GM19463 (cell line): ENCODE measurements around the gene PRG2.

ENCODE experiments used
- ATAC-seq: cut with Tn5 transposase; IDR thresholded peaks from one replicate; pipeline ENCODE4 v1.9.1; 2021; ENCODE audit warnings: mild to moderate bottlenecking, moderate library complexity; ENCODE audit not compliant: unreplicated experiment

The PRG2 gene, protein sequence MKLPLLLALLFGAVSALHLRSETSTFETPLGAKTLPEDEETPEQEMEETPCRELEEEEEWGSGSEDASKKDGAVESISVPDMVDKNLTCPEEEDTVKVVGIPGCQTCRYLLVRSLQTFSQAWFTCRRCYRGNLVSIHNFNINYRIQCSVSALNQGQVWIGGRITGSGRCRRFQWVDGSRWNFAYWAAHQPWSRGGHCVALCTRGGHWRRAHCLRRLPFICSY

GRCh38 chr11:57390535-57390934 is at the start of gene PRG2:
PRG2 (minus strand) TSS chr11:57390650; CDS start chr11:57389944, 706 bp downstream.
- no peak for ATAC-seq

GRCh38 chr11:57439786-57440185 is 49.3 kb upstream of the PRG2 start:
- no peak for ATAC-seq

GRCh38 chr11:57438345-57439285 is 48.2 kb upstream of the PRG2 start:
- ATAC-seq: no peak

GRCh38 chr11:57436031-57436430 is 45.6 kb upstream of the PRG2 start:
- no peak for ATAC-seq

- no peak for ATAC-seq
Measured at GRCh38 chr11:57434640-57435546, 44.4 kb upstream of the PRG2 start.

DNA sequence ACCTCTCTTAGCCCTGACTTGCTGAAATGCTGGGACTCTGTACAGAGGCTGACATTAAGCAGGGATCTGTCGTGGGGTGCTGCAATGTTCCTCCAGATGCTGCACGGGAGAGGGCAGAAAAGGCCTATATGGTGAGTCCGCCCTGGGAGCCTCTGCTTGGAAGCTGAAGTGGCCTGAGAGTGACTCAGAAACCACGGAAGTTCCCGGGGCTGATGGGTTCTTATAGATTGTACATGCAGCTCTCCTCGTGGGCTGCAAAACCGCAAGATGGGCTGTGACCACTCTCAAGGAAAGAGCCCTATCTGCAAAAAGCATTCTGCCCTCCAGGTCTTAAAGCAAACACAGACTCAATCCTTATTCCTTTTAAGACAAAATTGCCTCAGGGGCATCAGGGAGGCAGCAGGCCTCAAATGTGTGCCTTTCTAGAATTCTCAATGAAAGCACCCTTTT is 42.3 kb upstream of the PRG2 start:
- ATAC-seq: peak; percentile 74

DNA sequence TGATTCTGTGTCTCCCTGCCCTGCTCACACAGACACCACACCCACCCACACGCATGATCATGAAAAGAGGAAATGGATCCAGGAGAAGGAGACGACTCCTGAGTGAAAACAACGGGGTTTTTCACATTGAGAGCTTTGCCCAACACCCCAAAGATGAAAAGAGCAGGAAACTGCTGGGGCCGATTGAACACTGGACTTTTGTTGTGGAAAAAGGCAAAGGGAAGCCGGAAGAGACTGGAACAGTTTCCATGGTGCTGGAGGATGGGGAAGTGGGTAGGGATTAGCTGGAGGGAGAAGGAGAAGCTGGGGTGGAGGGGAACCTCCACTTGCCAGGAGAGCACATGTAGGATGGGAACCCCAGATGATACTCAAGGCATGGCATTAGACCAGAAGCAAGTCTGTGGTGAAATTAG is 41.7 kb upstream of the PRG2 start:
- ATAC-seq: no peak

- ATAC-seq: no peak
Measured at GRCh38 chr11:57430952-57431351, 40.5 kb upstream of the PRG2 start.

- ATAC-seq: no peak
Measured at GRCh38 chr11:57429946-57430345, 39.5 kb upstream of the PRG2 start.

- no peak for ATAC-seq
Measured at GRCh38 chr11:57428643-57429042, 38.2 kb upstream of the PRG2 start.

DNA sequence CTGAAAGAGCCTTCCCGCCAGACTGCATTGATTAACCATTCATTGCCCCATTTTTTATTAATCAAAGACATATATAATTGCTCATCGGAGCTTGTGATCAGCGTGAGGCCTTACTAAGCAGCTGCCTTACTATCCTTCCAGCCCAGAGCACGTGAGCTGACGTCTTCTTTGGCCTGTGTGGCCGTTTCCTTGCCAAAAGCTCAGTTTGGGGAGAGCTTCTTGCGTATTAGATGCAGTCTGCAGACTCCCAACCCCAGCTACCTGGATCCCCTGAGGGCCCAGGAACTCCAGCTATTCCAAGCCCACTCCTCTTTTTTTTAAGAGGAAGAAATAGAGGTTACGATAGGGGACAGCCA is 37.3 kb upstream of the PRG2 start:
- ATAC-seq: no peak

DNA sequence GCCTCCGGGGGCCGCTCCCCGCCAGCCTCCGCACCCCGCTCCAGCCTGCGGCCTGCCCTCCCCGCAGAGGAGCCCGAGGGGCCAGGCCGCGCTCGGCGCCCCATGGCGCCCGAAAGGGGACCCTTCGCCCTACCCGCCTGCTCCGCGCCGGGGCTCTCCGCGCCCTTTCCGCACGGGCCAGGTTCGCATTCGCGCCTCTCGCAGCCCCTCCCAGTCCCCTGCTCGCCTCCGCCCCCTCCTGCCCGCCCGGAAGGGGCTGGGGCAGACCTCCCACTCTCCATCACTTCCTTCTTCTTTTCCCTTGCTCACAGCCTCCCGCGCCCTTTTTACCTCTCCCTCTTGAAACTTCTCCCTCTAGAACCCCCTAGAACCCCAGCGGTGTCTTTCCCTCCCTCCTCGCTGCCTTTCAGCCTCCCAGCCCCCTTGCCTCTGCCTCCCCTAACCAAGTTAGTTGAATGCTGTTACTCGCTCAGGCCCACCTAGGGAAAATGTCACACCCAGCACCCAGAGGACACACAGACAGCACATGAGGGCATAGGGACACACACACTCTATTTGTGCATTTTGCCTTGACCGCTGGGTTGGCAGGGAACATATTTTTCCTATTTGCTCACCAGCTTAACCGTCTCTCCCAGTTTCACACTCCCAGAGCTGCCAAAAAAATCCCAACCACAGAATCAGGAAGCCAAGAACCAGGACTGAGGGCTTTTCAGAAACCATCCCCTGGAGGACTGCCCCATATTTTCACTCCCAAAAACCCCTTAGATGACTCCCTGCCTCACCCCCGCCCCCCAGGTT is 36.7 kb upstream of the PRG2 start, which contains the start of gene SLC43A3:
TSS of gene SLC43A3 (minus strand) at position 193 of the 798 bp plus-strand sequence. CDS start 949 bp downstream, outside the sequence.
- peak; percentile 56 for ATAC-seq

- no peak for ATAC-seq
Measured at GRCh38 chr11:57426439-57426928, 36.0 kb upstream of the PRG2 start.

GRCh38 chr11:57425565-57426438 is 35.4 kb upstream of the PRG2 start:
- no peak for ATAC-seq

- peak; percentile 91 for ATAC-seq
Measured at GRCh38 chr11:57424792-57425564, 34.5 kb upstream of the PRG2 start.

GRCh38 chr11:57424137-57424791 is 33.8 kb upstream of the PRG2 start:
- ATAC-seq: no peak

DNA sequence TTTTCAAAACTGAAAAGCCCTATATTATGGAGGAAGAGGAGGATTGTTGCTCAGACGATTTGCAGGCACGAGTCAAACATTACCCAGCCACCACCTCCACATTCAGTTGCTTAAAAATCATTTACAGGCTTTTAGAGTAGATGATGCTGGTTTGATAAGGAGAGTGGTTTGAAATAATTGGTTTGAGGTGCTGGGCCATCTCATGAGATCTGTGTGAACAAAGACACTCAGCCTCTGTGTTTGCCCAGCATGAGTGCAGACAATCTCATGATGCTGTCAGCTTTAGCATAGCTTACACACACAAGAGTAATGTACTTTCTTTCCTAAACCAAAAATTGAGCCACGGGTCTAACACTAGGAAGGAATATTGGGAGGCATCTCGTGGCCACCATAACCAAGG is 32.2 kb upstream of the PRG2 start:
- no peak for ATAC-seq

- ATAC-seq: no peak
Measured at GRCh38 chr11:57421805-57422204, 31.4 kb upstream of the PRG2 start.
